Stimulated activated CD8-positive, alpha-beta memory T cell treated with anti-CD3 and anti-CD28 coated beads, Interleukin-15, amount 100 ng/mL, for 1 hour (primary cell): ENCODE data around the gene RIPK4.
"Not testable (repeated sequence)": the region's sequence is repeated elsewhere in the genome, so short reads cannot be mapped to it uniquely, and the experiment has no call there.

Experiments
- DNase-seq: peaks from one replicate; pipeline ENCODE4 v3.0.0-alpha.2; 2020; ENCODE audit warnings: low read depth

Gene RIPK4

GRCh38 chr21:41795726-41796125 lies 28.9 kb upstream of the RIPK4 start:
- no peak for DNase-seq

- no peak for DNase-seq
These were observed 27.7 kb upstream of the RIPK4 start for GRCh38 chr21:41794600-41794999.

GRCh38 chr21:41792711-41793110 lies 25.9 kb upstream of the RIPK4 start:
- no peak for DNase-seq

GRCh38 chr21:41786509-41786987 lies 19.7 kb upstream of the RIPK4 start:
- DNase-seq, result no peak

- DNase-seq, result not testable (repeated sequence)
These were observed 18.4 kb upstream of the RIPK4 start for GRCh38 chr21:41785262-41785661.

- DNase-seq, result no peak
These were observed 17.7 kb upstream of the RIPK4 start for GRCh38 chr21:41784456-41785102.

GRCh38 chr21:41783476-41784180 lies 16.8 kb upstream of the RIPK4 start:
- no peak for DNase-seq

GRCh38 chr21:41781050-41781410 lies 14.2 kb upstream of the RIPK4 start:
- DNase-seq, result no peak

- no peak for DNase-seq
These were observed 13.6 kb upstream of the RIPK4 start for GRCh38 chr21:41780337-41781049.

GRCh38 chr21:41779659-41780058 lies 12.8 kb upstream of the RIPK4 start:
- DNase-seq, result no peak

GRCh38 chr21:41778930-41779600 lies 12.2 kb upstream of the RIPK4 start:
- no peak for DNase-seq

GRCh38 chr21:41777951-41778815 lies 11.3 kb upstream of the RIPK4 start:
- no peak for DNase-seq

GRCh38 chr21:41776778-41777177 lies 9.9 kb upstream of the RIPK4 start:
- DNase-seq, result no peak

GRCh38 chr21:41775149-41775472 lies 8.3 kb upstream of the RIPK4 start:
- no peak for DNase-seq

GRCh38 chr21:41774467-41775148 lies 7.8 kb upstream of the RIPK4 start:
- no peak for DNase-seq

- DNase-seq, result no peak
These were observed 5.7 kb upstream of the RIPK4 start for GRCh38 chr21:41772351-41773080.

GRCh38 chr21:41771625-41771945 lies 4.7 kb upstream of the RIPK4 start:
- DNase-seq, result no peak

GRCh38 chr21:41770901-41771624 lies 4.2 kb upstream of the RIPK4 start:
- DNase-seq, result no peak

- no peak for DNase-seq
These were observed 3.1 kb upstream of the RIPK4 start for GRCh38 chr21:41769933-41770332.

- no peak for DNase-seq
These were observed 2.7 kb upstream of the RIPK4 start for GRCh38 chr21:41769521-41769920.
